Liver (tissue), 9 donors: ENCODE measurements around the gene FAM83E. TPM values are rescaled to one million over a fixed set of nuclear protein-coding genes. Genes with fewer than 3 reads are reported as not detected.

Source experiments
- DNase-seq: peaks from one replicate; pipeline ENCODE4 v3.0.0-alpha.2; 2017; ENCODE audit warnings: low spot score
- H3K27ac ChIP-seq, 2 donors: one replicate each; pipeline ENCODE4 v1.7.0; 2013; ENCODE audit warnings: inconsistent platforms in 2 of 2, low read length in 2 of 2, control low read depth in 1 of 2, low read depth in 1 of 2, mild to moderate bottlenecking in 1 of 2
- H3K27me3 ChIP-seq, 4 donors: one replicate each; pipeline versions ENCODE4 v1.6.1 to v1.7.0; 2013; ENCODE audit warnings: low read length in 3 of 4, inconsistent platforms in 1 of 4, mild to moderate bottlenecking in 1 of 4, moderate library complexity in 1 of 4; ENCODE audit not compliant: control insufficient read depth in 4 of 4, insufficient read depth in 4 of 4
- H3K36me3 ChIP-seq, 4 donors: one replicate each; pipeline versions ENCODE4 v1.6.1 to v1.7.0; 2013; ENCODE audit warnings: low read length in 3 of 4, mild to moderate bottlenecking in 3 of 4, low read depth in 1 of 4, moderate library complexity in 1 of 4; ENCODE audit not compliant: control insufficient read depth in 4 of 4, insufficient read depth in 3 of 4
- H3K4me1 ChIP-seq, 4 donors: one replicate each; pipeline versions ENCODE4 v1.6.1 to v1.7.0; 2013; ENCODE audit warnings: low read length in 3 of 4, mild to moderate bottlenecking in 3 of 4, moderate library complexity in 1 of 4; ENCODE audit not compliant: control insufficient read depth in 4 of 4, insufficient read depth in 4 of 4
- H3K4me3 ChIP-seq, 3 donors: one replicate each; pipeline versions ENCODE4 v1.6.1 to v1.7.0; 2013; ENCODE audit warnings: low read length in 3 of 3, control low read depth in 1 of 3, low read depth in 1 of 3, mild to moderate bottlenecking in 1 of 3
- H3K9ac ChIP-seq, 2 donors: one replicate each; pipeline ENCODE4 v1.7.0; 2013; ENCODE audit warnings: low read length in 2 of 2, mild to moderate bottlenecking in 2 of 2, moderate library complexity in 2 of 2, control low read depth in 1 of 2, low read depth in 1 of 2
- H3K9me3 ChIP-seq, 4 donors: one replicate each; pipeline versions ENCODE4 v1.6.1 to v1.7.0; 2013; ENCODE audit warnings: low read length in 3 of 4; ENCODE audit not compliant: control insufficient read depth in 4 of 4
- ATF3 ChIP-seq: IDR thresholded peaks from 2 replicates; pipeline ENCODE4 v1.6.1; 2016; ENCODE audit warnings: antibody characterized with exemption
- EGR1 ChIP-seq, 2 donors: IDR thresholded peaks; 2 replicates each; pipeline ENCODE4 v1.6.1; 2016 to 2018; ENCODE audit warnings: antibody characterized with exemption in 2 of 2, low read depth in 2 of 2
- FOXA1 ChIP-seq: IDR thresholded peaks from 2 replicates; pipeline ENCODE4 v1.6.1; 2016; ENCODE audit warnings: antibody characterized with exemption
- FOXA2 ChIP-seq: IDR thresholded peaks from 2 replicates; pipeline ENCODE4 v1.6.1; 2016; ENCODE audit warnings: antibody characterized with exemption
- HNF4A ChIP-seq, 2 donors: conservative IDR thresholded peaks; 2 replicates each; pipeline ENCODE4 v1.6.1; 2016; ENCODE audit warnings: antibody characterized with exemption in 2 of 2, mild to moderate bottlenecking in 2 of 2
- HNF4G ChIP-seq: IDR thresholded peaks from 2 replicates; pipeline ENCODE4 v1.6.1; 2016; ENCODE audit warnings: antibody characterized with exemption
- JUND ChIP-seq, 2 donors: IDR thresholded peaks; 2 replicates each; pipeline ENCODE4 v1.6.1; 2016; ENCODE audit warnings: antibody characterized with exemption in 2 of 2
- NR2F2 ChIP-seq: IDR thresholded peaks from 2 replicates; pipeline ENCODE4 v1.6.1; 2016; ENCODE audit warnings: antibody characterized with exemption
- RAD21 ChIP-seq, 2 donors: IDR thresholded peaks; 2 replicates each; pipeline ENCODE4 v1.6.1; 2016; ENCODE audit warnings: antibody characterized with exemption in 2 of 2, mild to moderate bottlenecking in 2 of 2
- REST ChIP-seq: IDR thresholded peaks from 2 replicates; pipeline ENCODE4 v1.6.1; 2016; ENCODE audit warnings: antibody characterized with exemption, mild to moderate bottlenecking
- RXRA ChIP-seq, 2 donors: IDR thresholded peaks; 2 replicates each; pipeline ENCODE4 v1.6.1; 2017 to 2018; ENCODE audit warnings: antibody characterized with exemption in 2 of 2, mild to moderate bottlenecking in 1 of 2
- SP1 ChIP-seq: IDR thresholded peaks from 2 replicates; pipeline ENCODE4 v1.6.1; 2018; ENCODE audit warnings: antibody characterized with exemption, mild to moderate bottlenecking
- YY1 ChIP-seq: IDR thresholded peaks from 2 replicates; pipeline ENCODE4 v1.6.1; 2016; ENCODE audit warnings: antibody characterized with exemption, mild to moderate bottlenecking
- ZBTB33 ChIP-seq: IDR thresholded peaks from 2 replicates; pipeline ENCODE4 v1.6.1; 2016; ENCODE audit warnings: antibody characterized with exemption
- WGBS: extraction: QIAGEN DNeasy Blood & Tissue Kit; methylation state at CpG from one replicate; pipeline ENCODE4 v1.1.7; 2013; 5-methylcytosine and 5-hydroxymethylcytosine counted together
- polyA plus RNA-seq, 2 donors: library from polyadenylated mRNA; stranded (reverse) in 1 of 2; unstranded in 1 of 2; fragments of 200-250 nt in 1 of 2; fragments of >200 nt in 1 of 2; fragmentation: Nextera tagmentation in 1 of 2; extraction: Ambion mirVana in 1 of 2; gene quantifications; one replicate each; pipeline versions ENCODE4 v1.2.1 to v1.2.3, GENCODE V29; 2013 to 2015
- total RNA-seq, 2 donors: library from RNA; depleted of rRNA; stranded (reverse); fragments of >200 nt; gene quantifications; one replicate each; pipeline ENCODE4 v1.2.3, GENCODE V29; 2014
- TF ChIP-seq, protein P1 (sequence below): fragments of 150-350 bp; IDR thresholded peaks from 2 replicates; pipeline ENCODE4 v1.5.1; 2017; ENCODE audit warnings: improper control_type of control experiment, low read depth, low read length; ENCODE audit not compliant: missing input control
- donor health status: healthy.
- donor health status: healthy.
- donor health status: healthy.
- donor health status: healthy.
- donor health status: healthy.

FAM83E gene
- total and polyA plus RNA-seq, 4 donors = 0.20 to 0.42 (median 0.33) TPM; not detected in 1

- WGBS = 93% methylated on average over 2 of the region's 2 CpGs
- no peaks in the 10 kb centered on the region for H3K36me3 ChIP-seq
- H3K4me1 ChIP-seq = peaks cover 2 to 35% (median 21%) of the 10 kb centered on the region in 4 donors
Measured at GRCh38 chr19:48641850-48642249, 27.0 kb upstream of the FAM83E start.

DNA sequence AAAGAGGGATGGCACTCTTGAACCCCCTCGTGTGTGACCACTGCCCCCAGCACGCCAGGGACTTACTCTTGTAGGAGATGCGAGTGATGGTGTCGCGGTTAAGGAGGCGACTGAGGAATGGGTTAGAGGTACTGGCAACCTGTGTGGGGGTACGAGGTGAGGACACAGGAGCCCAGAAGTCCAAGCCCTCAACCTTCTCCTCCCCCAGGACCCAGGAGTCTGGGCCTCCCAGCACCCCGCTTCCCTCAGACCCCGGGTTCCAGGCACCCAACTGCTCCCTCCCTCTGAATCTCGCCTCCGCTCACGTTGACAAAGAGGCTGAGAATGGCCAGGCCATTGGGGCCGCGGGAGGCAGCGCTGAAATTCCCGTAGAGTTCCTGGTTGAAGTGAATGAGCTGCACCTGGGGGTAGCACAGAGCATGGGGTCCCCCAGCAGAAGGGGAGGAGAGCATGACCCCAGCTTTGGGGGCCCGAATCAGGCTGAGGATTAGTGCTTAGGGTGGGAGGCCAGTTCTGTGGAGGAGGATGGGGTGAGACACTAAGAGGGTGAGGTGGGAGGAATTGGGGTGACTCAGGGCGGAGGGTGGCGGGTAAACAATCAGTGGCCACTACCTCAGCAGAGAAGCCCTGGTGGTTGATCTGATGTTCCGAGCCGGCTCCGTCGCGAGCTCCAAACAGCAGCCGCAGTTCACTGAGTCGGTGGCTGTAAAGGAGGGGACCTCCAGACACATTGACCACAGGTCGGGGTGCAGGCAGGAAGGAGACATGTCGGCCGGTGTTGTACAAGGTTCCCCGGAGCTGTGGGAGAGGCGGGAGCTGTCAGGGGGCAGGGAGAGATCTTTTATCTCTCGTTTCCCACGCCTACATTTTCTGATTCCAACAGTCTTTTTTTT lies 24.9 kb upstream of the FAM83E start:
- no peak for DNase-seq
- 69% methylated on average over 33 of the region's 33 CpGs for WGBS
- Histone ChIP-seq H3K9me3 (no peaks in the 10 kb centered on the region), H3K27ac (no peak overlapping the region), H3K4me1 (peaks cover 6 to 37% (median 24%) of the 10 kb centered on the region in 4 donors), H3K9ac (no peak overlapping the region), H3K27me3 (no peaks in the 10 kb centered on the region), H3K4me3 (no peak overlapping the region), H3K36me3 (no peaks in the 10 kb centered on the region)
- TF ChIP-seq FOXA1 (no peak), RAD21 (IDR thresholded peaks at IDR 0.05) (no peak), HNF4G (no peak), EGR1 (IDR thresholded peaks at IDR 0.05; ENCODE audit: low read depth in 2 of 2) (no peak), YY1 (no peak), SP1 (no peak), FOXA2 (no peak), REST (no peak), NR2F2 (no peak), RXRA (IDR thresholded peaks at IDR 0.05) (no peak), ZBTB33 (no peak), JUND (IDR thresholded peaks at IDR 0.05) (no peak), ATF3 (no peak)
- TF ChIP-seq, protein P1, sequence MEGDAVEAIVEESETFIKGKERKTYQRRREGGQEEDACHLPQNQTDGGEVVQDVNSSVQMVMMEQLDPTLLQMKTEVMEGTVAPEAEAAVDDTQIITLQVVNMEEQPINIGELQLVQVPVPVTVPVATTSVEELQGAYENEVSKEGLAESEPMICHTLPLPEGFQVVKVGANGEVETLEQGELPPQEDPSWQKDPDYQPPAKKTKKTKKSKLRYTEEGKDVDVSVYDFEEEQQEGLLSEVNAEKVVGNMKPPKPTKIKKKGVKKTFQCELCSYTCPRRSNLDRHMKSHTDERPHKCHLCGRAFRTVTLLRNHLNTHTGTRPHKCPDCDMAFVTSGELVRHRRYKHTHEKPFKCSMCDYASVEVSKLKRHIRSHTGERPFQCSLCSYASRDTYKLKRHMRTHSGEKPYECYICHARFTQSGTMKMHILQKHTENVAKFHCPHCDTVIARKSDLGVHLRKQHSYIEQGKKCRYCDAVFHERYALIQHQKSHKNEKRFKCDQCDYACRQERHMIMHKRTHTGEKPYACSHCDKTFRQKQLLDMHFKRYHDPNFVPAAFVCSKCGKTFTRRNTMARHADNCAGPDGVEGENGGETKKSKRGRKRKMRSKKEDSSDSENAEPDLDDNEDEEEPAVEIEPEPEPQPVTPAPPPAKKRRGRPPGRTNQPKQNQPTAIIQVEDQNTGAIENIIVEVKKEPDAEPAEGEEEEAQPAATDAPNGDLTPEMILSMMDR = no peak

More at GRCh38 chr19:48641850-48642249, 27.0 kb upstream of the FAM83E start:
- Histone ChIP-seq H3K4me3 (no peak overlapping the region), H3K9ac (no peak overlapping the region), H3K27ac (no peak overlapping the region), H3K9me3 (no peaks in the 10 kb centered on the region), H3K27me3 (no peaks in the 10 kb centered on the region)
- no peak for DNase-seq
- TF ChIP-seq REST = no peak
- no peak for TF ChIP-seq SP1
- TF ChIP-seq HNF4A (conservative IDR thresholded peaks at IDR 0.05) = no peak
- no peak for TF ChIP-seq YY1
- no peak for TF ChIP-seq FOXA1
